NB4 (cell line): ENCODE data around the gene NT5DC3.

Experiments
- MAX ChIP-seq: IDR thresholded peaks from 2 replicates; pipeline ENCODE4 v1.6.1; 2011; ENCODE audit warnings: low read depth, low read length
- POLR2A ChIP-seq: IDR thresholded peaks from 2 replicates; pipeline ENCODE4 v1.6.1; 2011; ENCODE audit warnings: mild to moderate bottlenecking; ENCODE audit not compliant: insufficient read length; ENCODE audit errors: extremely low read depth
- TF ChIP-seq, protein P1 (sequence below): IDR thresholded peaks from one replicate; pipeline ENCODE4 v1.5.1; 2012; ENCODE audit warnings: low read depth, low read length

DNA sequence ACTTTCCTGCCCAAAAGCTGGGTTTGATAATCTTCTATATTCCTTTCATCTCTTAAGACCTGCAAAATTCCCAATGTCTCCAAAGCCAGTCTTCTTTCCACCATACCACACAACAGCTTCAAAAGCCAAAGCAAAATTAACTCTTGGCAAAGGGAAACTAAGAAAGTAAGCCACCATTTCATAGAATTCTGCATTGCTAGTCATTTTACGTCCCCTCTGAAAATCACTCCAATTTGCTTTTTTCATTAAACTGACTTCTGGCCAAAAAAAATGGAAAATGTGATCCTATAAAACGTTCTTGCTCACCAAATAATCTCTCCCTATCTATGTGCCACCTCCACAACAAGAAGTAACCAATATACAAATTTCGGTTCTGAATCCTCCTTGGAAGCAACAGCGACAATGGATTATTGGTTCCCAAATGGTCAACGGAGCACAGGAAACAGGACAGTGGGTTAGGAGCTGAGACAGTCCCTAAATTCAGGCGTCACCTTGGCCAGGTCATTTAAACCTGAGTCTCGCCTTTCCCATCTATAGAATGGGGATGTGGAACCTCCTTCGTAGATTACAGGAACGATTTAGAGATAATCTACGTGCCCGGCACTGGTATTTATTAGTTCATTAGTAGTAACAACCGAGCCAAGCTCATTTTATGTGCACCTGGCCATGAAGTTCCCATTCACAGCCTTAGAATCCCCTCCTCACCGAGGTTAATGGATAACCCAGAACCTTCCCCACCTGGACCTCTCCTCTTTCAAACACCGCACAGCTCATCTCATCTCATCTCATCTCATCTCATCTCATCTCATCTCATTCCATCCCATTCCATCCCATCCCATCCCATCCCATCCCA is 1.2 kb downstream of the NT5DC3 start:
- TF ChIP-seq, protein P1, sequence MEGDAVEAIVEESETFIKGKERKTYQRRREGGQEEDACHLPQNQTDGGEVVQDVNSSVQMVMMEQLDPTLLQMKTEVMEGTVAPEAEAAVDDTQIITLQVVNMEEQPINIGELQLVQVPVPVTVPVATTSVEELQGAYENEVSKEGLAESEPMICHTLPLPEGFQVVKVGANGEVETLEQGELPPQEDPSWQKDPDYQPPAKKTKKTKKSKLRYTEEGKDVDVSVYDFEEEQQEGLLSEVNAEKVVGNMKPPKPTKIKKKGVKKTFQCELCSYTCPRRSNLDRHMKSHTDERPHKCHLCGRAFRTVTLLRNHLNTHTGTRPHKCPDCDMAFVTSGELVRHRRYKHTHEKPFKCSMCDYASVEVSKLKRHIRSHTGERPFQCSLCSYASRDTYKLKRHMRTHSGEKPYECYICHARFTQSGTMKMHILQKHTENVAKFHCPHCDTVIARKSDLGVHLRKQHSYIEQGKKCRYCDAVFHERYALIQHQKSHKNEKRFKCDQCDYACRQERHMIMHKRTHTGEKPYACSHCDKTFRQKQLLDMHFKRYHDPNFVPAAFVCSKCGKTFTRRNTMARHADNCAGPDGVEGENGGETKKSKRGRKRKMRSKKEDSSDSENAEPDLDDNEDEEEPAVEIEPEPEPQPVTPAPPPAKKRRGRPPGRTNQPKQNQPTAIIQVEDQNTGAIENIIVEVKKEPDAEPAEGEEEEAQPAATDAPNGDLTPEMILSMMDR = no peak
- TF ChIP-seq POLR2A (no peak), MAX (no peak)
